Astrocyte of the spinal cord (primary cell): ENCODE results near the gene OLFML2B.

Source experiments
- DNase-seq: peaks from one replicate; pipeline ENCODE4 v3.0.0; 2011; ENCODE audit warnings: low read depth, low spot score
- H3K4me3 ChIP-seq: 2 replicates; pipeline ENCODE4 v1.5.1; 2011; ENCODE audit warnings: low read depth, mild to moderate bottlenecking, low read length, moderate library complexity
- CTCF ChIP-seq: IDR thresholded peaks from 2 replicates; pipeline ENCODE4 v1.5.1; 2012; ENCODE audit warnings: low read depth, mild to moderate bottlenecking, low read length, inconsistent platforms
- in situ Hi-C: cut with HindIII; loops from 2 replicates; pipeline ENCODE4 v1.10.0; 2017; ENCODE audit warnings: low sequenced_read_pairs

Gene OLFML2B

DNA sequence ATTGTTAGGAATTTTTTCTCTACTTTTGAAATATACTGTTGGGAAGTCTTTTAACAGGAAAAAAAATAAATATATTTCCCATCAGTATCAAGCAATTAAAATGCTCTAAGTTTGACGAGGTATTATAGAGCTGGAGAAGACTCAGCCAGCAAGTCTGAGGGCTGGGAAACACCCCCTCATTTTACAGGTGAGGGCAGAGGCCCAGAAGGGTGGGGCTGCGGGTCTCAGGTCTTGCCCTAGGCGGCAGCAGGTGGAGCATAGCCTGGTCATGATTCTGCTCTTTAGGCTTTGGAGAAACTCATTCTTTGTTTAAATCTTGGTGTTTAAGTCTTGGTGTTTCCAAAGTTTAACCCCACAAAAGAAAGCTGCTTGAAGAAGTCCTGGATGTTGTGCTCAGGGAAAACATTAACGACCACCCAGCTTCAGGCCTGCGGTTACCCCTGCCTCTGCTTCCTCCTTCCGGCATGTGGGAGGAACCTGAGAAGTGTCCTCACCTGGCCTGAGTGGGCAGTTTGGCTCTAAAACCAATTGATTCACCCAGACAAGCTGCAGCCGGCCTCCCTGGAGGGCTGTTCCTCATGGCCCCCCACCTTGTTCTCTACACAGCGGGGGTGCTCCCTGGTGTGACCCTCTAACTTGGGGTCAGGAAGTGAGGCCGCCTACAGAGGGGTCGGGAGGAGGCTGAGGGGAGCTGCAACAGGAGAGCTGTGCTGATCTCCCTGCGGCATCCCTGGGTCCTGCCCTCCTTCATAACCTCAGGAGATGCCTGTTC, 41.7 kb downstream of the OLFML2B start:
- no peak for TF ChIP-seq CTCF
- no peak overlapping the region for H3K4me3 ChIP-seq
- in situ Hi-C loops, result no loop called here
- DNase-seq, result no peak

DNA sequence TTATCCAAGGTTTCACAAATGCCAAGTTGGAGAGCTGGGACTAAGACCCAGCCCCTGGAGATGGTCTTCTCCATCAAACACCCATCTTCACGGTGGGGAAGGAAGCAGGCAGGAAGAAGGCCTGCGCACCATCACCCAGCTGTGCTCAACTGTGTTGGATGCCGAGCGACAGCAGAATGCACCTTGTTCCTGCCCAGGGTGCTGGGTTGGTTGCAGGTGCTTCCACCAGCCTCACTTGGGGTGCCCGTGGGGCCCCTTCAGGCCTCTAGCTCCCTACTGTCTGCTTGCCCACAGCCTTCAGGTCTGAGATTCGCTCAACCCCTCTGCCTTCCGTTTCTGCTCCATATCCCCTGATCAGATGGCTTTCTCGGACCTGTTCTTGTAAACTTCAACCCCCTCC, 42.5 kb downstream of the OLFML2B start:
- no peak for TF ChIP-seq CTCF
- in situ Hi-C loops, result no loop called here
- H3K4me3 ChIP-seq, result no peak overlapping the region
- DNase-seq, result no peak

GRCh38 chr1:161978011-161978790, 45.5 kb downstream of the OLFML2B start:
- no peak overlapping the region for H3K4me3 ChIP-seq
- in situ Hi-C loops, result no loop called here
- DNase-seq, result no peak
- no peak for TF ChIP-seq CTCF

DNA sequence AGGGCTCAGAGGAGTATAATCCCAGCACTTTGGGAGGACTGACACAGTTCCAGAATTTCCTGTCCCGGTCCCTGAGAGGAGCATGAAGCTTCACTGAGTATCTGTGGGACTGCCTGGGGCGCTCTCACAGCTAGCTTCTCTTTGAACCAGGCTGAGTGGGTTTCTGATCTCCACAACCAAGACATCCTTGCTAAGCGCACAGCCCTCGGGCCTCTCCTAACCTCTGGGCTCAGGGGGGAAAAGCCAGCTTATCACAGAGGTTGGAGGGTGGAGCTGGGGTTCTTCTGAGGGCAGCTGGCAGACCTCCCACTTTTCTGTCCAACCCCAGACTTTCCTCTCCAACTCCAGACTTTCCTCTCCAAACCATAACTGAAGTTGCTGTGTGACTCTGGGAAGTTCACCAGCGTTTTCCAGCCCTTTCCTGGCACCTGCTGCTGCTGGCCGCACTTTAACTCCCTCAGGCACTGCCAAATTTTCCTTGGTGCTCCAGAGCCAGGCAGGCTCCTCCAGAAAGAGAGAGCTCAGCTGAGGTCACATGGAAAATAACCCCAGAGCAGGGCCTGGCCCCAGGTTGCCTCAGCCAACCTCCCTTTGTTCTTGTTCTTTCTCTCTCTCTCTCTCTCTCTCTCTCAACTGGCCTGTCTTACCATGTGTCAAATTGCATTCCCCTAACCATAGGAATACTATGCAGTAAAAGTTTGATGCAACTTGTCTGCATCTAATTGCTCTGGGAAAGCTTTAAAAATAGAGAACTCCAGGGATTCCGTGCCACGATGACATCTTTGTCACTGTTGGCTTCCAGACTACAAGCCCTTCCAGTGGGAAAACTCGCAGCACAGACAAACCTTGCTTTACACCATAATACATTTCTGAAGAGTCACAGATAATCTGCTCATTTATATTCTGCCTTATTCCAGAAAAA, 49.5 kb downstream of the OLFML2B start:
- in situ Hi-C loops, result no loop called here
- no peak overlapping the region for H3K4me3 ChIP-seq
- TF ChIP-seq CTCF, result no peak
- no peak for DNase-seq

DNA sequence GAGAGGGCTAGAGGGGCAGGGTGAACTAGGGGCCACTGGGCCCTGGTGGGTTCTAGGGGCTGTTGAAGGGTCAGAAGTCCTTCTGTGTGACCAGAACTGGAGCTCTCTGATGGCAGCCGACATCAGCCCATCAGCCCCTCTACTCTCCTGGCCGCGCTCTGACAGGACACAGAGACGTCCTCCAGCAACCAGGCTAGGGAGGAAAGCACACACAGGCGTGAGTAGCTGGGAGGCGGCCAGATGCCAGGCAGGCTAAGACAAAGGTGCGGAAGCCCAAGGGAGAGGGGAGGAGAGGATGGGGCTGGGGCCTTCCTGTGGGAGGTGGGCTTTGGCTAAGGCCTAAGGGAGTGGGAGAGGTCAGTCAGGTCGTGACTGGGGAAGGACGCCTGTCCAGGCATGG, 50.8 kb downstream of the OLFML2B start:
- DNase-seq, result no peak
- in situ Hi-C loops, result no loop called here
- no peak for TF ChIP-seq CTCF
- no peak overlapping the region for H3K4me3 ChIP-seq

- in situ Hi-C loops, result no loop called here
- no peak for DNase-seq
- no peak for TF ChIP-seq CTCF
- no peak overlapping the region for H3K4me3 ChIP-seq
These were observed 53.0 kb downstream of the OLFML2B start for GRCh38 chr1:161970633-161971032.
